H1 (cell line): Measurements from ENCODE around the gene MSI2. TPM values are rescaled to one million over a fixed set of nuclear protein-coding genes. Genes with fewer than 3 reads are reported as not detected.

Source experiments
- ASH2L ChIP-seq: fragments of 200-600, 300-600 bp; sonication (generic); IDR thresholded peaks from one replicate; pipeline ENCODE4 v1.7.1; 2017; ENCODE audit warnings: low read length
- CHD7 ChIP-seq: fragments of 300-600 bp; sonication (generic); IDR thresholded peaks from 2 replicates; pipeline ENCODE4 v1.7.1; 2012; ENCODE audit warnings: low read length, moderate library complexity, mild to moderate bottlenecking, inconsistent platforms; ENCODE audit not compliant: insufficient replicate concordance
- TCF12 ChIP-seq: IDR thresholded peaks from 2 replicates; pipeline ENCODE4 v1.6.1; 2011; ENCODE audit warnings: low read depth, mild to moderate bottlenecking, low read length
- polyA plus RNA-seq, 7 experiments: library from polyadenylated mRNA; depleted of rRNA in 3 of 7; stranded (reverse) in 5 of 7; unstranded in 2 of 7; fragments of >200 nt in 5 of 7; fragments of 200-250 nt in 2 of 7; gene quantifications; 1 replicate in 5 of 7; 2 replicates in 1 of 7; 4 replicates in 1 of 7; pipeline versions ENCODE4 v1.2.1 to v1.2.3, GENCODE V29; 2011 to 2013; ENCODE audit warnings: missing spikeins in 2 of 7, mixed read lengths in 2 of 7
- total RNA-seq: library from RNA; stranded (reverse); fragmentation: NEBNext Ultra II Directional; extraction: Animal tissue kit (Norgen Biotek cat#: 25700); gene quantifications from 2 replicates; pipeline ENCODE4 v1.2.1, GENCODE V29; 2021

The MSI2 gene
- total and polyA plus RNA-seq, 2 of the 8 experiments (the other 6 are each of a cell fraction or from before 2014, with no cell fraction given): 36.7 to 80.6 TPM

GRCh38 chr17:57335195-57335792, 79.0 kb downstream of the MSI2 start (continued):
- TF ChIP-seq CHD7 (no peak), ASH2L (no peak), TCF12 (no peak)
- TF ChIP-seq, all 59 proteins: peak for 0
